ENCODE results near the gene PGP. TPM values are rescaled to one million over a fixed set of nuclear protein-coding genes. Genes with fewer than 3 reads are reported as not detected.

The PGP gene
- total RNA-seq, 2 donors from 2014 or later, result 31.0 to 32.0 TPM

DNA sequence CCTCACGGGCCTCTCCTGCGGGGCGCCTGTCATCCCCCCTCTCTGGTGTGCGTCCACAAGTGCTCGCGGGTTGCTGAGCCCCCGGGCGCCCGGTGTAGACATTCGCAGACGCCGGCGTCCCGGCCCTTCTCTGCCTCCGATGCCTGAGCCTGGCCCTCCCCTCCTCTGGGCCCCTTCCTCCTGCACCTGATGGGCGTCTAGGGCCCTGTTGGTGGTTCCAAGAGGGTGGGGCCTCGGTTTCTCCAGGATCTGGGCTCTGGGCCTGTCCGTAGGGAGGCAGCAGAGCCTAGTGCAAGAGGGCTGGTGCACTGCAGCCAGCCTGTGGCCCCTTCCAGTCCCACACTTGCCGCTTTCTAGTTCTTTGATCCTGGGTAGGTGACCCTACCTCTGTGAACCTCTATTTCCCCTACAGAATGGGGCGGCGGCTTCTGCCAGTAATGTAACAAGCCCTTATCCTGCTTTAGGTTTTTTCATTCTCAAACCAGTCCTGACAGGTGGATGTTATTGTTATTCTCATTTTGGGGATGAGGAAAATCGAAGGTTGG, 9.4 kb upstream of the PGP start:
- Mint-ChIP-seq H3K36me3 (ENCODE audit: low read depth) (peaks cover 8% of the 10 kb centered on the region), H3K4me1 (peaks cover 4% of the 10 kb centered on the region), H3K27ac (peak overlapping the region; percentile 72), H3K27me3 (ENCODE audit: insufficient read depth) (no peaks in the 10 kb centered on the region), H3K9me3 (no peaks in the 10 kb centered on the region), H3K4me3 (peak overlapping the region; percentile 74)
- Histone ChIP-seq H3K4me1 (ENCODE audit: control insufficient read depth, insufficient read depth, low read length) (no peaks in the 10 kb centered on the region), H3K36me3 (ENCODE audit: control insufficient read depth, insufficient read depth, low read length) (peaks cover 18% of the 10 kb centered on the region), H3K27ac (ENCODE audit: low read depth, low read length) (peak overlapping the region; percentile 4), H3K27me3 (ENCODE audit: control insufficient read depth, insufficient read depth, low read length, poor library complexity, severe bottlenecking) (no peaks in the 10 kb centered on the region), H3K4me3 (ENCODE audit: low read length) (peak overlapping the region; percentile 91), H3K9me3 (ENCODE audit: control insufficient read depth, low read length) (no peaks in the 10 kb centered on the region), H3K9ac (ENCODE audit: extremely low read depth, low read length, poor library complexity, severe bottlenecking) (peak overlapping the region; percentile 81)
- peak; percentile 80 for DNase-seq
- 12 to 18% methylated on average over 7 to 22 of the region's 22 CpGs for WGBS, 2 experiments (ENCODE audit: insufficient coverage in 1 of 2, insufficient read length in 1 of 2)
- TF ChIP-seq, protein P1, sequence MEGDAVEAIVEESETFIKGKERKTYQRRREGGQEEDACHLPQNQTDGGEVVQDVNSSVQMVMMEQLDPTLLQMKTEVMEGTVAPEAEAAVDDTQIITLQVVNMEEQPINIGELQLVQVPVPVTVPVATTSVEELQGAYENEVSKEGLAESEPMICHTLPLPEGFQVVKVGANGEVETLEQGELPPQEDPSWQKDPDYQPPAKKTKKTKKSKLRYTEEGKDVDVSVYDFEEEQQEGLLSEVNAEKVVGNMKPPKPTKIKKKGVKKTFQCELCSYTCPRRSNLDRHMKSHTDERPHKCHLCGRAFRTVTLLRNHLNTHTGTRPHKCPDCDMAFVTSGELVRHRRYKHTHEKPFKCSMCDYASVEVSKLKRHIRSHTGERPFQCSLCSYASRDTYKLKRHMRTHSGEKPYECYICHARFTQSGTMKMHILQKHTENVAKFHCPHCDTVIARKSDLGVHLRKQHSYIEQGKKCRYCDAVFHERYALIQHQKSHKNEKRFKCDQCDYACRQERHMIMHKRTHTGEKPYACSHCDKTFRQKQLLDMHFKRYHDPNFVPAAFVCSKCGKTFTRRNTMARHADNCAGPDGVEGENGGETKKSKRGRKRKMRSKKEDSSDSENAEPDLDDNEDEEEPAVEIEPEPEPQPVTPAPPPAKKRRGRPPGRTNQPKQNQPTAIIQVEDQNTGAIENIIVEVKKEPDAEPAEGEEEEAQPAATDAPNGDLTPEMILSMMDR (conservative IDR thresholded peaks at IDR 0.05), result no peak

DNA sequence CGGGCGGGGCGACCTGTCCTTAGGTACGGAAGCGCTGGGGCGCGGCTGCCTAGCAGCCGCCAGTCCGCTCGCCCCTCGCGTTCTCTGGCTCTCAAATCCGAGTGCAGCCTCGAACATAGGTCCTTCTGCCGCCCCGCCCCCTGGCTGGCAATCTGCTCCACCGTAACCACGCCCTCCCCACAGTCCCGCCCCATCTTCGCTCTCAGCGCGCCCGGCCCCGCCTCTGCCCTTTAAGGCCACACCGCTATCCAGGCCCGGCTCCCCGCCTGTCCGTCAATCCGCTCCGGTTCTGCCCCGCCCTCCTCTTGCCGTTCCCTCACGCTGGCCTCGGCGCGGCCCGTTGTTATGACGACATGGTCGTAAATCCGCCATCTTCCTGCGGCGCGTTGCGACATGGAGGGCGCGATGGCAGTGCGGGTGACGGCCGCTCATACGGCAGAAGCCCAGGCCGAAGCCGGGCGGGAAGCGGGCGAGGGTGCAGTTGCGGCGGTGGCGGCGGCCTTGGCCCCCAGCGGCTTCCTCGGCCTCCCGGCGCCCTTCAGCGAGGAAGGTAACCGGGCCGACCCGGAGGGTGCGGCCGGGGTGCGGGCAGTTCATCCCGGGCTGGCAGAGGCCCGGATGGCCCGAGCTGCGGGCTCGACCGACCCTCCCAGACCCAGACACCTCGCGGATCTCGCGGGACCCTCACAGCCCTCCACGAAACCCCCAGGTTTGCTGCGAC, 8.7 kb upstream of the PGP start, which contains the start of gene E4F1:
E4F1 (plus strand) TSS at position 371 of the 721 bp plus-strand sequence; CDS start at position 394, 23 bp downstream.
- Histone ChIP-seq H3K27ac (ENCODE audit: low read depth, low read length) (peak within 1 kb of the TSS; percentile 4), H3K27me3 (ENCODE audit: control insufficient read depth, insufficient read depth, low read length, poor library complexity, severe bottlenecking) (no peaks in the 10 kb centered on the region), H3K9me3 (ENCODE audit: control insufficient read depth, low read length) (no peaks in the 10 kb centered on the region), H3K36me3 (ENCODE audit: control insufficient read depth, insufficient read depth, low read length) (peaks cover 13% of the 10 kb centered on the region), H3K4me1 (ENCODE audit: control insufficient read depth, insufficient read depth, low read length) (no peaks in the 10 kb centered on the region), H3K9ac (ENCODE audit: extremely low read depth, low read length, poor library complexity, severe bottlenecking) (peak within 1 kb of the TSS; percentile 81), H3K4me3 (ENCODE audit: low read length) (peak within 1 kb of the TSS; percentile 91)
- Mint-ChIP-seq H3K27ac (peak within 1 kb of the TSS; percentile 72), H3K36me3 (ENCODE audit: low read depth) (peaks cover 8% of the 10 kb centered on the region), H3K4me1 (peaks cover 4% of the 10 kb centered on the region), H3K4me3 (peak within 1 kb of the TSS; percentile 74), H3K9me3 (no peaks in the 10 kb centered on the region), H3K27me3 (ENCODE audit: insufficient read depth) (no peaks in the 10 kb centered on the region)
- 0 to 1% methylated on average over 27 to 82 of the region's 82 CpGs for WGBS, 2 experiments (ENCODE audit: insufficient coverage in 1 of 2, insufficient read length in 1 of 2)
- TF ChIP-seq, protein P1 (conservative IDR thresholded peaks at IDR 0.05), result no peak
- DNase-seq, result peak; percentile 100

DNA sequence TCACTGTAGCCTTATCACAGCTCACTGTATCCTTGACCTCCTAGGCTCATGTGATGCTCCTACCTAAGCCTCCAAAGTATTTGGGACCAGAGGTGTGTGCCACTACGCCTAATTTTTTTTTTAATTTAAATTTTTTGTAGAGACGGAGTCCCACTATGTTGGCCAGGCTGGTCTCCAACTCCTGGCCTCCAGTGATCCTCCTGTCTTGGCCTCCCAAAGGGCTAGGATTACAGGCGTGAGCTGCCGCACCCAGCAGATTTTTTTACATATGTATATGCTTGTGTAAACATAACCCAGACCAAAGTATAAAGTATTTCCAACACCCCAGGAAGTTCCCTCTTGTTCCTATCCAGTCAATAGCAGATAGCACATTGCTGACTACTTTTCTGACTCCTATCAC, 1.7 kb upstream of the PGP start:
- H3K27ac Mint-ChIP-seq, result no peak overlapping the region
- Histone ChIP-seq H3K27ac (ENCODE audit: low read depth, low read length) (no peak overlapping the region), H3K9ac (ENCODE audit: extremely low read depth, low read length, poor library complexity, severe bottlenecking) (no peak overlapping the region), H3K27me3 (ENCODE audit: control insufficient read depth, insufficient read depth, low read length, poor library complexity, severe bottlenecking) (no peaks in the 10 kb centered on the region), H3K36me3 (ENCODE audit: control insufficient read depth, insufficient read depth, low read length) (peaks cover 17% of the 10 kb centered on the region), H3K9me3 (ENCODE audit: control insufficient read depth, low read length) (no peaks in the 10 kb centered on the region), H3K4me1 (ENCODE audit: control insufficient read depth, insufficient read depth, low read length) (peaks cover 3% of the 10 kb centered on the region), H3K4me3 (ENCODE audit: low read length) (no peak overlapping the region)
- H3K27me3 Mint-ChIP-seq (ENCODE audit: insufficient read depth), result no peaks in the 10 kb centered on the region
- no peak for DNase-seq
- WGBS, 2 experiments (ENCODE audit: insufficient coverage in 1 of 2, insufficient read length in 1 of 2), result 89 to 96% methylated on average over 2 of the region's 4 CpGs
- H3K9me3 Mint-ChIP-seq, result no peaks in the 10 kb centered on the region
- peaks cover 12% of the 10 kb centered on the region for H3K36me3 Mint-ChIP-seq (ENCODE audit: low read depth)
- TF ChIP-seq, protein P1 (conservative IDR thresholded peaks at IDR 0.05), result no peak
- peak overlapping the region; percentile 71 for H3K4me3 Mint-ChIP-seq
- peaks cover 12% of the 10 kb centered on the region for H3K4me1 Mint-ChIP-seq
